Glutamatergic neuron (in vitro differentiated cells): Measurements from ENCODE around the gene CCR4. TPM values are rescaled to one million over a fixed set of nuclear protein-coding genes. Genes with fewer than 3 reads are reported as not detected.
"Not testable (repeated sequence)": the region's sequence is repeated elsewhere in the genome, so short reads cannot be mapped to it uniquely, and the experiment has no call there.

Source experiments
- DNase-seq: peaks from one replicate; pipeline ENCODE4 v3.0.0; 2022
- H3K27ac Mint-ChIP-seq: one replicate; pipeline ENCODE4 v1.8.0; 2020; ENCODE audit warnings: mild to moderate bottlenecking, mixed read lengths, inconsistent platforms; ENCODE audit not compliant: unreplicated experiment
- H3K27me3 Mint-ChIP-seq: one replicate; pipeline ENCODE4 v1.8.0; 2020; ENCODE audit warnings: mild to moderate bottlenecking, moderate library complexity, mixed read lengths, inconsistent platforms; ENCODE audit not compliant: unreplicated experiment
- H3K36me3 Mint-ChIP-seq: one replicate; pipeline ENCODE4 v1.8.0; 2020; ENCODE audit warnings: mild to moderate bottlenecking, mixed read lengths, inconsistent platforms; ENCODE audit not compliant: unreplicated experiment
- H3K4me1 Mint-ChIP-seq: one replicate; pipeline ENCODE4 v1.8.0; 2020; ENCODE audit warnings: mild to moderate bottlenecking, low read depth, mixed read lengths, inconsistent platforms; ENCODE audit not compliant: unreplicated experiment
- H3K4me3 Mint-ChIP-seq: one replicate; pipeline ENCODE4 v1.8.0; 2020; ENCODE audit warnings: mild to moderate bottlenecking, mixed read lengths, inconsistent platforms; ENCODE audit not compliant: unreplicated experiment
- H3K9me3 Mint-ChIP-seq: one replicate; pipeline ENCODE4 v1.8.0; 2020; ENCODE audit warnings: mild to moderate bottlenecking, moderate library complexity, mixed read lengths, inconsistent platforms; ENCODE audit not compliant: unreplicated experiment
- CTCF ChIP-seq: fragments of 200-600 bp; sonication (generic); IDR thresholded peaks from one replicate; pipeline ENCODE4 v1.5.0; 2021; ENCODE audit not compliant: partially characterized antibody, unreplicated experiment
- total RNA-seq: library from RNA; stranded (reverse); fragmentation: NEBNext Ultra II Directional; extraction: Animal tissue kit (Norgen Biotek cat#: 25700); gene quantifications from one replicate; pipeline ENCODE4 v1.2.1, GENCODE V29; 2021; ENCODE audit not compliant: unreplicated experiment

The CCR4 gene
- total RNA-seq, 1 donor from 2014 or later = not detected

GRCh38 chr3:32912046-32912445, 39.4 kb upstream of the CCR4 start:
- Mint-ChIP-seq H3K4me3 (no peak overlapping the region), H3K9me3 (peaks cover 3% of the 10 kb centered on the region), H3K27me3 (peaks cover 3% of the 10 kb centered on the region), H3K27ac (no peak overlapping the region), H3K4me1 (peaks cover 4% of the 10 kb centered on the region), H3K36me3 (peaks cover 2% of the 10 kb centered on the region)
- no peak for TF ChIP-seq CTCF
- no peak for DNase-seq

- Mint-ChIP-seq H3K4me1 (peaks cover 4% of the 10 kb centered on the region), H3K36me3 (peaks cover 4% of the 10 kb centered on the region), H3K9me3 (peaks cover 4% of the 10 kb centered on the region), H3K27ac (no peak overlapping the region), H3K4me3 (no peak overlapping the region), H3K27me3 (peaks cover 3% of the 10 kb centered on the region)
- DNase-seq = no peak
- no peak for TF ChIP-seq CTCF
Measured at GRCh38 chr3:32913790-32914446, 37.5 kb upstream of the CCR4 start.

- H3K27me3 Mint-ChIP-seq = peaks cover 1% of the 10 kb centered on the region
- no peak overlapping the region for H3K4me3 Mint-ChIP-seq
- TF ChIP-seq CTCF = no peak
- H3K9me3 Mint-ChIP-seq = peaks cover 1% of the 10 kb centered on the region
- H3K4me1 Mint-ChIP-seq = no peaks in the 10 kb centered on the region
- no peak overlapping the region for H3K27ac Mint-ChIP-seq
- peaks cover 4% of the 10 kb centered on the region for H3K36me3 Mint-ChIP-seq
- DNase-seq = no peak
Measured at GRCh38 chr3:32919920-32920319, 31.5 kb upstream of the CCR4 start.

DNA sequence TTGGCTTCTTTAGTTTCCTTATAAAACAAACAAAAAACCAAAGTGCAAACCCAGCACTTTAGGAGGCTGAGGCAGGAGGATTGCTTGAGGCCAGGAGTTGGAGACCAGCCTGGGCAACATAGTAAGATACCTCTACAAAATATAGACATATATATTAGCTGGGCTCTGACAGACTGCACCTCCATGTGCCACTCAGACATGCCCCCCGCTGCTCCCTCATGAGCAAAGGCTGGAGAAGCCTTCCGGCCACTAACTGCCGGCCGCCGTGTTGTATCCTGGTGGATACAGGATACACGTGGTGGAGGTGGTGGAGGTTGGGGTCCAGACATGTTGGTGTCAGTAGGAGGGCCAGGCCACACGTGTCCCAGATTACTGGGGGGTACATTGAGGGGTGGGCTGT, 29.4 kb upstream of the CCR4 start:
- Mint-ChIP-seq H3K4me1 (no peaks in the 10 kb centered on the region), H3K36me3 (peaks cover 2% of the 10 kb centered on the region), H3K9me3 (peaks cover 1% of the 10 kb centered on the region), H3K27ac (no peak overlapping the region), H3K27me3 (peaks cover 1% of the 10 kb centered on the region), H3K4me3 (no peak overlapping the region)
- no peak for DNase-seq
- TF ChIP-seq CTCF = no peak

GRCh38 chr3:32930161-32930560, 21.3 kb upstream of the CCR4 start:
- Mint-ChIP-seq H3K36me3 (peaks cover 13% of the 10 kb centered on the region), H3K27ac (no peak overlapping the region), H3K27me3 (peaks cover 3% of the 10 kb centered on the region), H3K4me3 (no peak overlapping the region), H3K4me1 (no peaks in the 10 kb centered on the region), H3K9me3 (no peaks in the 10 kb centered on the region)
- DNase-seq = no peak
- TF ChIP-seq CTCF = no peak

- H3K4me3 Mint-ChIP-seq, H3K9me3 Mint-ChIP-seq, H3K27me3 Mint-ChIP-seq, H3K4me1 Mint-ChIP-seq, H3K27ac Mint-ChIP-seq, DNase-seq: not testable (repeated sequence)
- H3K36me3 Mint-ChIP-seq = peaks cover 13% of the 10 kb centered on the region
Measured at GRCh38 chr3:32931273-32931672, 20.2 kb upstream of the CCR4 start.
